DMS79 treated with DMSO at 0.1 percent for 48 hours (cell line): Measurements from ENCODE around the gene KIFC1.
"Not testable (repeated sequence)": the region's sequence is repeated elsewhere in the genome, so short reads cannot be mapped to it uniquely, and the experiment has no call there.

Experiments
- DNase-seq: peaks from one replicate; lab custom pipeline; 2025; lab: John Stamatoyannopoulos, UW

Gene KIFC1, protein sequence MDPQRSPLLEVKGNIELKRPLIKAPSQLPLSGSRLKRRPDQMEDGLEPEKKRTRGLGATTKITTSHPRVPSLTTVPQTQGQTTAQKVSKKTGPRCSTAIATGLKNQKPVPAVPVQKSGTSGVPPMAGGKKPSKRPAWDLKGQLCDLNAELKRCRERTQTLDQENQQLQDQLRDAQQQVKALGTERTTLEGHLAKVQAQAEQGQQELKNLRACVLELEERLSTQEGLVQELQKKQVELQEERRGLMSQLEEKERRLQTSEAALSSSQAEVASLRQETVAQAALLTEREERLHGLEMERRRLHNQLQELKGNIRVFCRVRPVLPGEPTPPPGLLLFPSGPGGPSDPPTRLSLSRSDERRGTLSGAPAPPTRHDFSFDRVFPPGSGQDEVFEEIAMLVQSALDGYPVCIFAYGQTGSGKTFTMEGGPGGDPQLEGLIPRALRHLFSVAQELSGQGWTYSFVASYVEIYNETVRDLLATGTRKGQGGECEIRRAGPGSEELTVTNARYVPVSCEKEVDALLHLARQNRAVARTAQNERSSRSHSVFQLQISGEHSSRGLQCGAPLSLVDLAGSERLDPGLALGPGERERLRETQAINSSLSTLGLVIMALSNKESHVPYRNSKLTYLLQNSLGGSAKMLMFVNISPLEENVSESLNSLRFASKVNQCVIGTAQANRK

DNA sequence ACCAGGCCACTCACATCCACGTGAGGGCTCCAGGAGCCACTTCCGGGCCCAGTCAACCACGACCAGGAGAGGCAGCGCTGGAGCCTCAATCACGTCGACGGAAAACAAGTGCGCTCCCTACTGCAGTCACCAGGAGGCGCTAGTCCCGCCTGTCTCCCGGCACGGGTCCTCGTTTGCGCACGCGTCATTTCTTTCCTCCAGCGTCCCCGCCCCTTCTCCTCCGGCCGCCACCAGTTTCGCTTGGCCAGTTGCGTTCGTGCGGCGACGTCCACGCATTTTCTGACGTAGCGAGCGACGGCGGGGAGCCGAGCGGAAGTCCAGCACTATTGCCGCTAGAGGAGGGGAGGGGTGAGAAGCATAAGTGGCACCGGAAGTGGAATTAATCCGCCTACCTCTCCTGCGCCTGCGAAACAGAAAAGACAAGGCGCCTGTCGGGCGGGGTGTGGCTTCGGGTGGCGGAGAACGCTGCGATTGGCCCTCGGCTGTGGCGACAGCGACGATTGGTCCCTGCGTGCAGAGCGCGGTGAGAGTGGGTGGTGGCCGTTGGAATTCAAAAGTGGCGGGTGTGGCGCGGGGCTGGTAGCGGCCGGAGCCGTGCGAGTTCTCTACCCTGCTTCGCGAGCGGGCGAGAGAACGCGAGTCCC lies at the start of gene KIFC1:
TSS of gene KIFC1 (plus strand) at position 546 of the 644 bp plus-strand sequence. CDS start 163 bp downstream, outside the sequence.
- DNase-seq = peak; percentile 100

DNA sequence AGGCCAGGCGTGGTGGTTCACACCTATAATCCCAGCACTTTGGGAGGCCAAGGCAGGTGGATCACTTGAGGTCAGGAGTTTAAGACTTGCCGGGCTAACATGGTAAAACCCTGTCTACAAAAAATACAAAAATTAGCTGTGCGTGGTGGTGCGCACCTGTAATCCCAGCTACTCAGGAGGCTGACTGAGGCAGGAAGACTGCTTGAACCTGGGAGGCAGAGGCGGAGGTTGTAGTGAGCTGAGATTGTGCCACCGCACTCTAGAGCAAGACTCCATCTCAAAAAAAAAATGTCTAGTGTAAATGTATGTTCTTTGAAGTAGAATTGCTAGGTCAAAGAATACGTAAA lies 48.0 kb upstream of the KIFC1 start:
- not testable (repeated sequence) for DNase-seq

DNA sequence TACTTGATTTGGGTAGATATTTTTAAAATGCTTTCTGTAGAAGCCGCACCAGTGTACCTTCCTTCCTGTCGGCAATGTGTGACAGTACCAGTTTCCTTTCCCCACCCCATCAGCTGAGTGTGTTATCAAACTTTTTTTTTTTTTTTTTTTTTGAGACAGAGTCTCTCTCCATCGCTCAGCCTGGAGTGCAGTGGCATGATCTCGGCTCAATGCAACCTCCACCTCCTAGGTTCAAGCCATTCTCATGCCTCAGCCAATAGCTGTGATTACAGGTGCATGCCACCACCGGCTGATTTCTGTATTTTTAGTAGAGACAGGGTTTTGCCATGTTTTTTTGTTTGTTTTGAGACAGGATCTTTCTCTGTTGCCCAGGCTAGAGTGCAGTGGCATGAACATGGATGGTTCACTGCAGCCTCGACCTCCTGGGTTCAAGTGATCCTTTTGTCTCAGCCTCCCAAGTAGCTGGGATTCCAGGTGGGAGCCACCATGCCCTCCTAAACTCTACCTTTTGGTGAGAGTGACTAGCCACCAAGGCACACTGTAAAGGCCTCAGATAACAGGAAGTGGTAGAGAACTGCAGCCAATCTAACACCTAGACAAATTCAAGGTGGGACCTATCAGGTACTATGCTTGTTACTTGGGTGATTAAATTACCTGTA lies 47.5 kb upstream of the KIFC1 start:
- DNase-seq = no peak

DNA sequence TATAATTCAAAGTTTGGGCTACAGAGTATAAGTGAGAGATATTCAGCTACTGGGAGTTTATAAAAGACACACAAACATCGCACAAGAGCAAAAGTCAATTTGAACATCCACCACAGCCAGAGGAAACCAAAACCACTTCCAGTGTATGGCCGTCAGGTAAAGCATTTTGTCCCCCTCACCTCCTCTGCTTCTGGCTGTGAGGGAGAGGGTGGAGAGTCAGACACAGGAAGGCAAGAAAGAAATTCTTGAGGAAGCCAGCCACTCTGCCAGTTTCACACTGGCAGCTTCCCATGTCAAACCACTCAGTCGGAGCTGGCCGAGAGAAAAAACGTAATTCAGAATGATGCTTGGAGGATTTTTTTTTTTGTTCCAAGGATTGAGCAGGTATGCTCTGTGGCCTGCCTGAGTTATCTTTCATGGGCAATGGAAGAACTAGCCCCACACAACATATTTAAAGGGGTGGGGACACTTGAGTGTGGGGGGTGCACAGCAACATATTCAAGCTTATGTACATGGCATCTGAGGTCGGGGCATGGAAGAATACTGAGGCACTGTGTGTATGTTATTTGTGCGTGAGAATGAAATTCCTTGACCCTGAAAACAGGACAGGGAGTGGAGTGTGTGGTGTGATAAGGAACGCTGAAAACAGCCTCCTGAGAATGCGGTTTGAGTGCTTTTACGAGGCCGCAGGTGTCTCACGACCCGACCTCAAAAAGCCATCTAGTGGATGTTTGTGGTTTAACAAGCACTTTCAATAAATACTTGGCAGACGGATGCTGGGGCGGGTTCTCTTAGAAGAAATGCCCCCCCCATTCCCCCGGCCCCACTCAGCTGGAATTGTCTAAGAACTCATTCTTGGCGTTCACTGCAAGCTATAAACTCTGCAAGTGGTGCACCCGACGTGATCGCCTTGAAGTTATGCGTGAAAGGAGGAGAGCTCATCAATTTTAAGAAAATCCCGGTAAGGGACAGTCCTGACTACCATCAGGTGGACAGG lies 46.6 kb upstream of the KIFC1 start:
- DNase-seq = peak; percentile 94

DNA sequence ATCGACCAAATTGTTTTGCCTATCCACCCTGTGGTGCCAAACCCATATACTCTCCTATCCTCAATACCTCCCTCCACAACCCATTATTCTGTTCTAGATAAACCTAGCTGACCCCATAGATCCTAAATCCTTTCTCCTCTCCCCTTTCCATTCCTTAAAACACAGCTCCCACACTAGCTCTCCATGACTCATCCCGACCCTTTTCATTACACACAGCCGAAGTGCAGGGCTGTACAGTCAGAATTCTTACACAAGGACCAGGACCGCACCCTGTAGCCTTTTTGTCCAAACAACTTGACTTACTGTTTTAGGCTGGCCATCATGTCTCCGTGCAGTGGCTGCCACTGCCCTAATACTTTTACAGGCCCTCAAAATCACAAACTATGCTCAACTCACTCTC lies 44.7 kb upstream of the KIFC1 start:
- DNase-seq = not testable (repeated sequence)

DNA sequence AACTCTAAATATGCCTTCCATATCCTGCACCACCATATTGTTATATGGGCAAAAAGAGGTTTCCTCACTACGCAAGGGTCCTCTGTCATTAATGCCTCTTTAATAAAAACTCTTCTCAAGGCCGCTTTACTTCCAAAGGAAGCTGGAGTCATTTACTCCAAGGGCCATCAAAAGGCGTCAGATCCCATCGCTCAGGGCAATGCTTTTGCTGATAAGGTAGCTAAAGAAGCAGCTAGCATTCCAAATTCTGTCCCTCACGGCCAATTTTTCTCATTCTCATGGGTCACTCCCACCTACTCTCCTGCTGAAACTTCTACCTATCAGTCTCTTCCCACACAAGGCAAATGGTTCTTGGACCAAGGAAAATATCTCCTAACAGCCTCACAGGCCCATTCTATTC lies 43.8 kb upstream of the KIFC1 start:
- no peak for DNase-seq

DNA sequence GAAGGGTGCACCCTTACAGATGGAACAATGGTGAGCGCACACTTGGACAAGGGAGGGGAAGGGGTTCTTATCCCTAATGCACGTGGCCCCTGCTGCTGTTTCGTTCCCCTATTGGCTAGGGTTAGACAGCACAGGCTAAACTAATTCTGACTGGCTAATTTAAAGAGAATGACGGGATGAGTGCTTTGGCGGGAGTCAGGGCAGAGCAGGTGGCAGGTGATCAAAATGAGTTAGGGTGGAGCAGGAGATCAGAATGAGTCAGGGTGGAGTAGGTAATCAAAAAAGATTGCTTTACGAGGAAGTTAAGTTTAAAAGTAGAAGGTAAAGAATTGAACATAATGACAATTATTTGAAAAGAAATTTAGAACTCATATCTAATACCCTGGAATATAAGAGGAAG lies 35.8 kb upstream of the KIFC1 start:
- DNase-seq = not testable (repeated sequence)

DNA sequence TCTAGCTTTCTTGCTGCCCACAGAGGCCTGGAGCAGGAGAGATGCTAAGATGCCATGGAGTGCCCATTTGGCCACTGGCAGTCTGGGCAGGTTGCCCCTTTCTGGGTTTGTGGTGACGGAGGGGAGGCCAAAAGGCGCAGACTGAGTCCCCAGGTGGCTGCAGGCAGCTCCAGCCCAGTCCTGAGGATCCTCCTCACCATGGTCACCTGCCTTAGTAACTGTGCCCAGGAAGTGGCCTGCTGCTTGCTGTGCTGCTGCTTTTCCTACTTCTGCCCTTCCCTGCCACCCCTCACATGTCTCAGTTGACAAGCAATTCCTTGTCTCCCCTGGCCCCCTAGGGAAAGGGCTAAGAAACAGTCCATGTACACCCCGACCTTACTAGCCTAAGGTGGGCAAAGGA lies 35.3 kb upstream of the KIFC1 start:
- no peak for DNase-seq

DNA sequence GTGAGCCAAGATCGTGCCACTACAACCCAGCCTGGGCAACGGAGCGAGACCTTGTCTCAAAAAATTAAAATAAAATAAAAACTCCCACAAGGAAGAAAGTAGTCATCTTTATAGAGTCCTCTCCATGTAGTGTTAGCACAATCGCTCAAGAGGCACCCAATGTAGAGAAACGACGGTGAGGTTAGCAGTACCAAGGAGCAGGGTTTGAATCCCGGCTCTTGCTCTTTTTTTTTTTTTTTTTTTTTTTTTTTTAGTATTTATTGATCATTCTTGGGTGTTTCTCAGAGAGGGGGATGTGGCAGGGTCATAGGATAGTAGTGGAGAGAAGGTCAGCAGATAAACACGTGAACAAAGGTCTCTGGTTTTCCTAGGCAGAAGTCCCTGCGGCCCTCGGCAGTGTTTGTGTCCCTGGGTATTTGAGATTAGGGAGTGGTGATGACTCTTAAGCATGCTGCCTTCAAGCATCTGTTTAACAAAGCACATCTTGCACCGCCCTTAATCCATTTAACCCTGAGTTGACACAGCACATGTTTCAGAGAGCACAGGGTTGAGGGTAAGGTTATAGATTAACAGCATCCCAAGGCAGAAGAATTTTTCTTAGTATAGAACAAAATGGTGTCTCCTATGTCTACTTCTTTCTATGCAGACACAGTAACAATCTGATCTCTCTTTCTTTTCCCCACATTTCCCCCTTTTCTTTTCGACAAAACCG lies 34.3 kb upstream of the KIFC1 start:
- DNase-seq = not testable (repeated sequence)

DNA sequence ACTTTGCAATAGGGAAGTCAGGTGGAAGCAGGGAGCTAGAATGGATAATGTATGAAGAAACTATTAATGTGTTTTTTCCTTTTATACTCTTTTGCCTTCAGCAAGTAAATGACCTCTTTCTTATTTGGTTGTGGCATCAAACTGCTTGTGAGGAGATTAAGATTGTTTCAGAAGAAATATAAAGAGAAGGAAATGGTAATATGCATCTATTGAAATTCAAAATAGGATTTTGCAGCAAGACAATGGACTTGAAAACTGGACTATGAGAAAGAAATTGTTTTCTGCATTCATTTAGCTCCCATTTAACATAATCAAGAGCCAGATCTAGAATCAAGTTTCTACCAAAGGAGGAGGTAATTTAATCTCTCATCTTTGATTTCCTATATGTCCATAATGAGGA lies 32.3 kb upstream of the KIFC1 start:
- DNase-seq = no peak

DNA sequence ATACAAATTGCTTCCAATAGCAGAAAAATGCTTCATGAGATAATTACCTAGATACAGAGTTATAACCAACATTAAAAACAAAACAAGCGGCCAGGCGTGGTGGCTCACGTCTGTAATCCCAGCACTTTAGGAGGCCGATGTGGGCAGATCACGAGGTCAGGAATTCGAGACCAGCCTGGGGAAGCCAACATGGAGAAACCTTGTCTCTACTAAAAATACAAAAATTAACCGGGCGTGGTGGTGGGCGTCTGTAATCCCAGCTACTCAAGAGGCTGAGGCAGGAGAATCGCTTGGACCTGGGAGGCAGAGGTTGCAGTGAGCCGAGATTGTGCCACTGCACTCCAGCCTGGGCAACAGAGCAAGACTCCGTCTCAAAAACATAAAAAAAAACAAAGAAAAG lies 28.1 kb upstream of the KIFC1 start:
- DNase-seq = not testable (repeated sequence)

DNA sequence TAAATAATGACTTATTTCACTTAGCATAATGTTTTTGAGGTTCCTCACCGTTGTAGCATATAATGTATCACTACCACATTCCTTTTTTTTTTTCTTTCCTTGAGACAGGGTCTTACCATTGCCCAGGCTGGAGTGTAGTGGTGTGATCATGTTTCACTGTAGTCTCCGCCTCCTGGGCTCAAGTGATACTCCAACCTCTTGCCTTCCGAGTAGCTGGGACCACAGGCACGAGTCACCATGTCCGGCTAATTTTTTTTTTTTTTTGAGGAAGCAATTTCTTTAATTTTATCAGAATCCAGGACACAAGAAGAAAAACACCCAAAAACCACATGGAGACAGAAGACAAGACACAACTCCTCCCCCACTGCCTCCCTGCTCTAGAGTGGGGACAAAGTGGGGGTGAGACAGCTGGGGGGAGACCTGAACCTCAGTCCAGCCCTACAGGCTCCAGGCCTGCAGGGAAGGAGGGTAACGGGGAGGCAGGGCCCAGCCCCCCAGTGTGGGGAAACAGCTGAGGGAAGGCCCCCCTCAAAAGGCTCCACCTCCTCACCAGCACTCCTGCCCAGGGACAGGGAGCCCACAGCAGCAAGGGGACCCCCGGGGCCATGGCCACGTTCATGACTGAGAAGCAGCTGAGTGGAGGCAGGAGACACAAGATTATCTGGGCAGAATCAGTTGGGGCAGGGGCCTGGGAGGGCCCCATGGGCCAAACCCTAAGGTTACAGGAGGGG lies 27.0 kb upstream of the KIFC1 start:
- peak; percentile 84 for DNase-seq

DNA sequence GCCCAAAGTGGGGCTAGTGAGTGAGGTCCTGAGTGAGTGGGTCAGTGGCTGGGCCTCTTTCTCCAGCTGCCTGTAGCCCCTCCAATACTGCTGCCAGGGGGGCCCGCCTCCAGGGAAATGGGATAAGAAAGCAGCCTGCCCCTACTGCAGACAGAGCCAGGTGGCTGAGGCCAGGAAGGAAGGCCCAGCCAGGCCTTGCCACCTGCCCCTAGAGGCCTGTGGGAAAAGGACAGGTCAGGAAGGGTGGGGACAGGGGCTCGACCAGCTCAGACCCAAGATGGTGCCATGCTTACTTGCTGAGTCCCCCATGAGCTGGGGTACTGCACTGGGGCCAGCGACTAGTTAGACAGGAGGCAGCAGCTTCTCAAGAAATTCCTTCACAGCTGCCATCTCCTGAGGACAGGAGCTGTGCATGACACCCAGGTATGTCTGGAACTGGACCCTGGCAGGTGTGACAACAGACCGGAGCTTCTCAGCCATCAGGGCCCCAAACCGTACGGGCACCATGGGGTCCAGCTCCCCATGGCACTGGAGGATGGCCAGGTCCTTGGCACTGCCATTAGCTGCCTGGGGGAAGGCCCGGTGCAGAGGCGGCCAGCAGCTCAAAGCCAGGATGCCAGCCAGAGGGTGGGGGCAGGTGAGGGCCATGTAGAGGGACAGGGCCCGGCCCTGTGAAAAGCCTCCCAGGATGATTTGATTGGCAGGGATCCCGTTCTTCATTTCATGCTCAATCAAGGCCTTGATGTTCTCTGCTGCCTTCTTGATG lies 26.2 kb upstream of the KIFC1 start:
- DNase-seq = not testable (repeated sequence)

DNA sequence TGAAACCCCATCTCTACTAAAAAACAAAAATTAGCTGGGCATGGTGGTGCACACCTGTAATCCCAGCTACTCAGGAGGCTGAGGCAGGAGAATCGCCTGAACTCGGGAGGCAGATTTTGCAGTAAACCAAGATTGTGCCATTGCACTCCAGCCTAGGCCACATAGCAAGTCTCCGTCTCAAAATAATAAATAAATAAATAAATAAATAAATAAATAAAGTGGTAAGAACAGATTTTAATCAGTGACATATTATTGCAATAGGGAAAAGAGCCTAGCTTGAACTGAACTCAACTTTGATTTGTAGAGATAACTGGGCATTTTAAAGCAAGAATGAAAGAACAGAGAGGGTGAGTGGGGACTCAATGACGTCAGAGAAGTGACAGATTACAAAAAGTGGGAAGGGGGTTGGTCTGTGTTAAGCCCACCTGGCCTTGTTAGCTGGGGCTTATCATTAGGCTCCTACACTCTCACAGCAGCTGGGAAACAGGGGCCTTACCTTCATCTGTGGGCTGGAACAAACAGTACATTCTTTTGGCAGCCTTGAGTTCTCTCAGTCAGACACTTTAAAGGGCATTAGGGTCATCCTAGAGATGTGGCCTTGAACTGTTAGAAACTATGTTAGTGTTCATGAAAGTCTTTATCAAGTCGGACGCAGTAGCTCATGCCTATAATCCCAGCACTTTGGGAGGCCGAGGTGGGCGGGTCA lies 24.5 kb upstream of the KIFC1 start:
- DNase-seq = no peak

DNA sequence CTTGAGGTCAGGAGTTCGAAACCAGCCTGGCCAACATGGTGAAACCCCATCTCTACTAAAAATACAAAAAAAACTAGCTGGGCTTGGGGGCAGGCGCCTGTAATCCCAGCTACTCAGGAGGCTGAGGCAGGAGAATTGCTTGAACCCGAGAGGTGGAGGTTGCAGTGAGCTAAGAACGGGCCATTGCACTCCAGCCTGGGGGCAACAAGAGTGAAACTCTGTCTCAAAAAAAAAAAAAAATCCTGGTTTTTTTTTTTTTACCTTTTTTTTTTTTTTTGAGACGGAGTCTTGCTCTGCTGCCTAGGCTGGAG lies 24.0 kb upstream of the KIFC1 start:
- not testable (repeated sequence) for DNase-seq

DNA sequence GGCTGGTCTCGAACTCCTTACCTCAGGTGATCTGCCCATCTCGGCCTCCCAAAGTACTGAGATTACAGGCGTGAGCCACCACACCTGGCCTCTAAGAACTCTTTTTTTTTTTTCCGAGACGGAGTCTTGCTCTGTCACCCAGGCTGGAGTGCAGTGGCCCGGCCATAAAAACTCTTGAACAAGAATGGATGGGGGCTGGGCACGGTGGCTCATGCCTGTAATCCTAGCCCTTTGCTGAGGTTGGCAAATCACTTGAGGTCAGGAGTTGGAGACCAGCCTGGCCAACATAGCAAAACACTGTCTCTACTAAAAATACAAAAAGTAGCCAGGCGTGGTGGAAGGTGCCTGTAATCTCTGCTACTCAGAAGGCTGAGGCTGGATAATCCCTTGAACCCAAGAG lies 19.7 kb upstream of the KIFC1 start:
- not testable (repeated sequence) for DNase-seq

DNA sequence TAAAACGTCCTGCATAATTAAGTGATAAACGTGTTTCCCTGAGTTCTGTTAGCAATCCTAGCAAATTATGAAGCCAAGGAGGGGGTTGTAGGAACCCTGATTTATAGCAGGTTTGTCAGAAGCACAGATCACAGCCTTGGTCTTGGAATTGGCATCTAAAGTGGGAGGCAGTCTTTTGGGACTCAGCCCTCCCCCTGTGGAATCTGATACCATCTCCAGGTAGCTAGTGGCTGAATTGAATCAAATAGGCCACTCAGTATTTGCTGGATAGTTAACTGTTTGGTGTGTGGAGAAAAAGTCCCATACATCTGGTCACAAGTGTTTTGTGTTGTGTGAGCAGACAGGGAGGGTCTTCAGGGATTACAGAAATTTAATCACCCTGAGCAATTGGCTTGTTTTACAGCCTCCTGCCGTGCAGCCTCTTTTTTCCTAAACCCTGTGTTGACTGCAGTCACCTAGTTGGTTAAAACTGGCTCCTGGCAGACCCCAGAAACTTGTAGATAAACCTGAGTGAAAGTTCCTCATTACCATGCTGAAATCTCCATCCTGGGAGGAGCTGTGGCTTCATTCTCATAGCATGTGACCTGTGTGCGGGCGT lies 19.0 kb upstream of the KIFC1 start:
- peak; percentile 11 for DNase-seq
